Sigmoid colon (tissue), 4 donors: Measurements from ENCODE around the gene PTBP3.

Source experiments
- CTCF ChIP-seq, 4 experiments: fragments of 450-650 bp in 3 of 4; fragments of 200-600 bp in 1 of 4; IDR thresholded peaks; one replicate each; pipeline ENCODE4 v1.5.1; 2016 to 2019; ENCODE audit warnings: antibody characterized with exemption in 4 of 4, mild to moderate bottlenecking in 3 of 4, moderate library complexity in 2 of 4
- POLR2A ChIP-seq, 2 donors: fragments of 450-650 bp; IDR thresholded peaks; one replicate each; pipeline ENCODE4 v1.6.1; 2016; ENCODE audit warnings: antibody characterized with exemption in 2 of 2, mild to moderate bottlenecking in 2 of 2, moderate library complexity in 2 of 2
- POLR2AphosphoS5 ChIP-seq, 4 donors: sonication (generic); formaldehyde crosslinking; IDR thresholded peaks; one replicate each; pipeline ENCODE4 v1.6.1; 2017; ENCODE audit warnings: antibody characterized with exemption in 4 of 4

- TF ChIP-seq CTCF (IDR thresholded peaks at IDR 0.05) (no peak), POLR2AphosphoS5 (IDR thresholded peaks at IDR 0.05) (no peak), POLR2A (IDR thresholded peaks at IDR 0.05) (no peak)
These were observed 59.5 kb downstream of the PTBP3 start for GRCh38 chr9:112273876-112274275.
